HFF-Myc (cell line): ENCODE results near the gene SOSTDC1.

Experiments used
- DNase-seq: peaks from one replicate; pipeline ENCODE4 v3.0.0-alpha.2; 2011; ENCODE audit warnings: low read depth; ENCODE audit errors: extremely low read depth
- H3K4me3 ChIP-seq: replicated peaks from 2 replicates; pipeline ENCODE4 v1.5.1; 2011; ENCODE audit warnings: low read depth, mild to moderate bottlenecking, control low read depth, low read length
- TF ChIP-seq, protein P1 (sequence below): IDR thresholded peaks from 2 replicates; pipeline ENCODE4 v1.5.1; 2012; ENCODE audit warnings: mild to moderate bottlenecking, low read depth, low read length, control low read depth; ENCODE audit errors: missing control alignments

The SOSTDC1 gene

DNA sequence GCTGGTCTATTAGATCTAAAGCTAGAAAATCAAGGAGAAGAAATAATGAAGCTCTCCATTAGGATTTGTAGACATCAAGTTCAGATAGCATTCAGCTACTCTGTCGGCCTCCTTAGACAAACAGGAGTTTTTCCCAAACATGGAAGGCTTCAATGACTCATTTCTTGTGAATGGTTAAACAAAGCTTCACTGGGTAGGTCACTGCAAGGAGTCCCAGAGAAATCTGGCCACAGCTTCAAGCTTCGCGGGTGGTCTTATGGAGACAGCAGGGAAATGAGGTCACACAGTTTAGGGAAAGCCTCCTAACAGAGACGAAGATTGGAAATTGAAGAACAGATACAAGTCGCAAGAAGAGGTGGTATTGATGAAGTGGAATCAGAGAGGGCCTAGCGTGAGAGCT, 38.5 kb upstream of the SOSTDC1 start:
- no peak for DNase-seq
- TF ChIP-seq, protein P1, sequence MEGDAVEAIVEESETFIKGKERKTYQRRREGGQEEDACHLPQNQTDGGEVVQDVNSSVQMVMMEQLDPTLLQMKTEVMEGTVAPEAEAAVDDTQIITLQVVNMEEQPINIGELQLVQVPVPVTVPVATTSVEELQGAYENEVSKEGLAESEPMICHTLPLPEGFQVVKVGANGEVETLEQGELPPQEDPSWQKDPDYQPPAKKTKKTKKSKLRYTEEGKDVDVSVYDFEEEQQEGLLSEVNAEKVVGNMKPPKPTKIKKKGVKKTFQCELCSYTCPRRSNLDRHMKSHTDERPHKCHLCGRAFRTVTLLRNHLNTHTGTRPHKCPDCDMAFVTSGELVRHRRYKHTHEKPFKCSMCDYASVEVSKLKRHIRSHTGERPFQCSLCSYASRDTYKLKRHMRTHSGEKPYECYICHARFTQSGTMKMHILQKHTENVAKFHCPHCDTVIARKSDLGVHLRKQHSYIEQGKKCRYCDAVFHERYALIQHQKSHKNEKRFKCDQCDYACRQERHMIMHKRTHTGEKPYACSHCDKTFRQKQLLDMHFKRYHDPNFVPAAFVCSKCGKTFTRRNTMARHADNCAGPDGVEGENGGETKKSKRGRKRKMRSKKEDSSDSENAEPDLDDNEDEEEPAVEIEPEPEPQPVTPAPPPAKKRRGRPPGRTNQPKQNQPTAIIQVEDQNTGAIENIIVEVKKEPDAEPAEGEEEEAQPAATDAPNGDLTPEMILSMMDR, result no peak
- no peak overlapping the region for H3K4me3 ChIP-seq

DNA sequence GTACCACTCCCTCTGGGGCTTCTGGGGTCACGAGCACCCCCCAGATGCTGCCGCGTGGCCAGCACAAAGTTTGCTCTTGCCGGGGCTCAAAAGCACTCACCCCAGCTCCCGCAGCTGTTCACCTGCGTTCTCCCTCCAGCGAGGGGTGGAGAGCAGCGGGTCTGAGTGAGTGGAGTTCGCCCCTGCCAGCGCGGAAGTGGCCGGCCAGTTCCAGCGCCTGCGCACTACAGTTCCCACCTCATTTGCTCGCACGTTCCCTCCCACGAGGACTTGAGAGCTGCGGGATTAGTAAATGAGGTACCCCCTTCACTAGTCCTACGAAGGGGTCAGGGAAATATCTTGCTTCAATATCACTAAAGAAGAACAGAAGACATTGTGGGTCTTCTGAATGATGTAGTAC, 36.8 kb upstream of the SOSTDC1 start:
- no peak overlapping the region for H3K4me3 ChIP-seq
- TF ChIP-seq, protein P1, result no peak
- DNase-seq, result no peak

DNA sequence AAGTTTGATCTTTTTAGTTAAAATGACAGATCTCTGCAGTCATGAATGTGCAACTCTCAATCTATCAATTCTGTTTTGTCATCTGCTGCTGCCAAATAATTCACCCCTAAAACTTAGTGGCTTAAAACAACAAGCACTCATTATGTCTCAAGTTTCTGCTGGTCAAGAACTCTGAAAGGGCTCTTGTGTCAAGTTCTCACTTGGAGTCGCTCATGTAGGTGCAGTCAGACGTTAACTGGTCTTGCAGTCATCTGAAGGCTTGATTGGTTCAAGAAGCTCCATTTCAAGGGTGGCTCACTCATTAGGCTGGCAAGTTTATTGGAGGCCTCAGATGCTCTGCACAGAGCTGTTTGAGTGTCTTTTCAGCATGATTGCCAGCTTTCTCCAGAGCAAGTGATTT, 32.6 kb upstream of the SOSTDC1 start:
- TF ChIP-seq, protein P1, result no peak

DNA sequence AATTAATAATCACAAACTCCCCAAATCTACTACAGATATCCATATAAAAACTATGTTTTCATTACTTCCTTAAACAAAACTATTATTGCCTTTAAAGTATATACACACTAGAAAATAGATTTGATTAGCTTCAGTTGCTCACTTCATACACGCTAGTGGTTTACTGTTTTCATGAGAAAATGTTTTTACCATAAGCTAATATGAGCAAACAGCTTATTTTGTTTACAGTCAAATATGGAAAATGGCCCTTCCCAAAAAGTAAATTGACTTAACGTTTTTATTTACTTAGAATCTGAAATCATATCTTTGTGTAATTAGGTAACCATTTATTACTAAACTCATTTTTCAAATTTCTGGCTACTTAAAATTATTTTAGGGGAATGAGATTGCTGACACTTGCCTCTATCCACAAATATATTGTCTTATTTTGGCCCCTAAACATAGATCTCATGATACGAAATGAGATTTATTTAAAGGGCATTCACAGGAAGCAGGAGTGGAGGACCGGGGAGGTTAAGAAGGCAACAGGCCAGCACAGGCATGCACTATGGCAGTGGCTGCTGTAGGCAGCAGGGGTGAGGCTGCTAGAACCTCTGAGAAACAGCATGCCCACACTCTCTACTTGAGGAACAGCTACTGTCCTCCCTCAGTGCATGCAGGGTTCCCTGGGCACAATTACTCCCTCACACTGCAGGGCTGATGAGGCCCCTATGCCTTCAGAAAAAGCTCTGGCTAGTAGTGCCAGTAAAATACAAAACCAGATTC, 29.6 kb upstream of the SOSTDC1 start:
- TF ChIP-seq, protein P1, result no peak
- H3K4me3 ChIP-seq, result no peak overlapping the region
- DNase-seq, result no peak

More for the DNA sequence above, 32.6 kb upstream of the SOSTDC1 start:
- DNase-seq, result no peak
- no peak overlapping the region for H3K4me3 ChIP-seq

DNA sequence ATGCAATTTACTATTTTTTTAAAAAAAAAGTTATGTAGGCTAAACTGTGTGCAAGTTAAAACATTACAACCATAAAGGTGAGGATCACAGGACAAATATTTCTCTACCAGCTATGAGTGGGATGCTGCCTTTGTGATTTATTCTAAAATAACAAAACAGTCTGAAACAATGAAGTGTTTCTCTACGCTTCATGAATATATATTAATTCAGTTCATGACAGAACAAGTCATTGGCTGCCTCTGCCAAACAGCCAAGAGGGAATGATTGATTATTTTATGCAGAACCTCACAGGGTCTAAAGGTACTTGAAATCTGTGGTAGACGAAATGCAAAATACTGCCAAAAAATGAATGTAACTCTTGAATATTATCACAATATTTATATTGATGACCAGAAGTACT, 29.0 kb upstream of the SOSTDC1 start:
- DNase-seq, result no peak
- TF ChIP-seq, protein P1, result no peak
- H3K4me3 ChIP-seq, result no peak overlapping the region

DNA sequence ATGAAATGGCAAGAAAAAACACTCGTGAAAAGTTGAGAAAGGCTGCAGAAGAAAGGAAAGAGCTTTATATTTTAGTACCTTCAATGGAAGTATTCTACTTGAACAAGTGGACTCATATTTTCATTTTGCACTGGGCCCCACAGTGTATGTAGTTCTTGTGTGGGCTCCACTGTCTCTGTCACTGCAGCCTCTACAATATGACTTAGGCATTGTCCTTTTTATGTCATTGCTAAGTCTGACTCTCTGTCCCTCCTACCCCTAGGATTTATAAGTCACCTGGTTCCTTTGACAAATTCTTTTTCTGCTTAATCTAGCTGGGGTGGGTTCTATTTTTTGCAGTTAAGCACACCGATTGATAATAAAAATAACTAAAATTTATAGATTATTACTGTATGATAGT, 27.7 kb upstream of the SOSTDC1 start:
- H3K4me3 ChIP-seq, result no peak overlapping the region
- TF ChIP-seq, protein P1, result no peak
- no peak for DNase-seq

DNA sequence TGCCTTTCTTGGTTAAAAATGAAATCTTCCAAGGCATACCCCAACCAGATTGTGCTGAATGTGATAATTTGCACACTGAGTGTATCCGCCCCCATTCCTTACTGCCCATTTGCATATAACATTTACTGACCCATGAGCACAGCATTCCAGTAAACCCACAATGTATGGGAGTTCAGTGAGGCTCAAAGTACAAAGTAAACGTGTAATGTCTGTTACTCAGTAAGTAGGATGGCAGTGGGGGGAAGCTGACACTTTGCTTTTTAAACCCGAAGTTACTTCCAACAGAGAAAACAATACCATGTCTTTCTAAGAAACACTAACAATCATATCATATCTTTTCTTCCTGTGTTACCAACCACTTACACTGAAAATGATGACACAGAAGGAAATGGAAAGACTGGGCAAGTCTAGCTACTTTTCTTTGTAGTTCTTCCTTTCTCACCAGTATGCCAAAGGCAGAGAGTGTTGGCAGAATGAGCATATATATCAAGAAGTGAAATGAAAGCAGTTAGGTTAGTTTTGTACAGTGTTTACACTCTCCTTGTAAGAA, 27.1 kb upstream of the SOSTDC1 start:
- no peak for DNase-seq
- TF ChIP-seq, protein P1, result no peak
- H3K4me3 ChIP-seq, result no peak overlapping the region
